Measurements from ENCODE around the gene BCAM.

Gene BCAM

GRCh38 chr19:44794610-44795009 lies 14.3 kb upstream of the BCAM start:
- DNase-seq, result no peak

- no peak for DNase-seq
Measured at GRCh38 chr19:44795398-44795987, 13.4 kb upstream of the BCAM start.

GRCh38 chr19:44796701-44797115 lies 12.2 kb upstream of the BCAM start:
- no peak for DNase-seq

- DNase-seq, result no peak
Measured at GRCh38 chr19:44799627-44800346, 9.1 kb upstream of the BCAM start.

GRCh38 chr19:44800461-44800860 lies 8.4 kb upstream of the BCAM start:
- DNase-seq, result peak; percentile 41

GRCh38 chr19:44803442-44804428 lies 5.2 kb upstream of the BCAM start:
- no peak for DNase-seq

- no peak for DNase-seq
Measured at GRCh38 chr19:44806291-44806690, 2.6 kb upstream of the BCAM start.

GRCh38 chr19:44807162-44807561 lies 1.7 kb upstream of the BCAM start:
- DNase-seq, result no peak

GRCh38 chr19:44807652-44808462 lies 1.0 kb upstream of the BCAM start:
- no peak for DNase-seq

GRCh38 chr19:44809577-44810233 lies 802 bp downstream of the BCAM start:
- no peak for DNase-seq

GRCh38 chr19:44810234-44811121 lies 1.6 kb downstream of the BCAM start:
- DNase-seq, result no peak

GRCh38 chr19:44811122-44811419 lies 2.2 kb downstream of the BCAM start:
- DNase-seq, result no peak

- DNase-seq, result no peak
Measured at GRCh38 chr19:44812142-44812718, 3.3 kb downstream of the BCAM start.

GRCh38 chr19:44813070-44813840 lies 4.4 kb downstream of the BCAM start:
- no peak for DNase-seq

GRCh38 chr19:44813841-44814470 lies 5.1 kb downstream of the BCAM start:
- DNase-seq, result no peak

GRCh38 chr19:44814517-44814916 lies 5.6 kb downstream of the BCAM start:
- no peak for DNase-seq

GRCh38 chr19:44816301-44816700 lies 7.4 kb downstream of the BCAM start:
- DNase-seq, result no peak

- DNase-seq, result no peak
Measured at GRCh38 chr19:44817725-44818465, 9.0 kb downstream of the BCAM start.

All from GF-D8 (cell line).